ENCODE measurements around the gene CDH23.
A peak's percentile ranks its signal among the peaks of the same experiment; 100 is the strongest.
"Not testable (repeated sequence)": the region's sequence is repeated elsewhere in the genome, so short reads cannot be mapped to it uniquely, and the experiment has no call there.

Gene CDH23

DNA sequence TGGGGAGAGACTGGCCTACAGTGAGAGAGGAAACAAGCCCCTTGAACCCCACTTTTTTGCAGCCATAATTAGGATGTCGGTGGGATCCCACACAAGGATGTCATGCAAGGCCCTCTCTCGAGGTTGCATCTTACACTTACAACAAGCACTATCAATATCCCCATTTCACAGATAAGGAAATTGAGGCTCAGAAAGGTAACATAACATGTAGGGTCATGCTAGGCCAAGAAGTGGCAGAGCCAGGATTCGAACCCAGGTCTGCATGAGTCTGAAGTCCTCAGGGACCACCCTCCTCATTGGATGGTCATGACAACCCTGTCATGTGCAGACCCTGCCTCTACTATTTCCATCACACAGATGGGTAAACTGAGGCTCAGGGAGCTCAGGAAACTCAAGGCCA lies 199.4 kb downstream of the CDH23 start:
- no peak for DNase-seq

DNA sequence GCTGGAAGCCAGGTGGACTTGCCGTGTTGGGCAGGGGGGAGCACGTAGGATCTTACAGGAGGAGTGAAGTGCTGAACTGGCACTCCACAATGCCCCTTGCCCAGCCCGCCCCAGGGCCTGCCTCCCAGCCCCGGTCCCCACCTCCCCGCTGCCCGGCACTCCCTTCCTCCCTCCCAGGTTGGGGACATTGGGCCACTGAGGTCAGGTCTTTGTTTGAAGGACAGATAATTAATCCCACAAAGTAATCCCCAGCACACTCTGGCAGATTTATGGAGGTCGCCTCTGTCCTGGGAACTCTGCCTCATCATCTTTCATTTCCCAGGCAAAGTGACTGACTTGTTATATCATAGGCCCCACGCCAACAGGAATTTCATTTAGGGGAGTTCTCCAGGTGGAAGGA lies 200.0 kb downstream of the CDH23 start:
- no peak for DNase-seq
- TF ChIP-seq POLR2A (IDR thresholded peaks at IDR 0.05; ENCODE audit: low read length) (no peak), GATA1 (IDR thresholded peaks at IDR 0.05; ENCODE audit: low read depth, low read length) (no peak)

More for the DNA sequence above, 199.4 kb downstream of the CDH23 start:
- no peak for TF ChIP-seq GATA1 (IDR thresholded peaks at IDR 0.05; ENCODE audit: low read depth, low read length)
- TF ChIP-seq POLR2A (IDR thresholded peaks at IDR 0.05; ENCODE audit: low read length) = no peak

DNA sequence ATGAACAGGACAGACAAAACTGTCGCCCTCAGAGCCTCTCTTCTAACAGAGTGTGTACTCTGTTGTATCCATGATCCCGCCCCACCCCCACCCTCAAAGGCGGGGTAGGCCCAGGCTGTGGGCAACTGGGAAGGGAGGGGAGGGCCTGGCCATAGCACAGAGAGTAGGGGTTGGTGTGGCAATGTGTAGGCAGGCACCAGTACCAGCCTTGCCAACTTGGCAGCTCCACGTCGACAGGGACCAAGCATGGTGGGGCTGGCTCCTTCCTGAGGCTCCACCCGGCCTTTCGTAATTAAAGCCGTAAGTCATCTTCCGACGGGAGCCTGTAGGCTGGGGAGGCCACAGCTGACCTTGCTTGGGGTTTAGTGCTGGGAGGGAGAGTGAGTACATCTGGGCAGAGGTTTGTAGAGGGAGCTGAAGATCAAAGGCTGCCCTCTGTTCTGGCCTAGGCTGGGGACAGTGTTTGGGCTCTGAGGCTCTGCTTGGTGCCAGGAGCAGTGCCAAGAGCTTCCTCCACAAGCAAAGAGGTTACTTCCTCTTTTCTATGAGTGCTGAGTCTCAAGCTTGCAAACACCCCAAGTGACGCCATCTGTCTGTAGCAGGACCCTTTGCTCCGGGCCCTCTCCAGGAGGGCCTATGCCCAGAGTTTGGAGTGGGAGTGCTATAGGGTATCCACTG lies 201.2 kb downstream of the CDH23 start:
- no peak for TF ChIP-seq GATA1 (IDR thresholded peaks at IDR 0.05; ENCODE audit: low read depth, low read length)
- TF ChIP-seq POLR2A (IDR thresholded peaks at IDR 0.05; ENCODE audit: low read length) = no peak
- no peak for DNase-seq

DNA sequence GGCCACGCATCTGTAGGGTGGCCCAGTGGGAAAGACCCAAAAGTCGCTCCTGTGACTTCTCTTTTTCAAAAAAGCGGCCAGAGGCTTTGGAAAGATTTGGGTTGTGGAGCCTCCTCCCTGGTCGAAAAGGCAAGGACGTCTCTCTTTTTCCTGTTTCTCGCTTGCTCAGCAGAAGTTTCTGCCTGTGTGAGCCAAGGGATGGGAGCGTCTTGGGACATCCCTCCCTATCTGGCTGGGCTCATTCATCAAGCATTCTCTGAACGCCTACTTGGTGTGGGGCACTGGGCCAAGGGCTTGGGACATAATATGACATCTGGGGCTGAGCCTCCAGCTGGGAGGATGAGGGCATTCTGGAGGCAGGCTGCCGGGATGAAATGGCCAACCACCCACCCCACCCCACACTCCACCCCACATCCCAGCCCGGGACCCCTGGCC lies 201.9 kb downstream of the CDH23 start:
- TF ChIP-seq POLR2A (IDR thresholded peaks at IDR 0.05; ENCODE audit: low read length) (no peak), GATA1 (IDR thresholded peaks at IDR 0.05; ENCODE audit: low read depth, low read length) (no peak)
- DNase-seq = no peak

DNA sequence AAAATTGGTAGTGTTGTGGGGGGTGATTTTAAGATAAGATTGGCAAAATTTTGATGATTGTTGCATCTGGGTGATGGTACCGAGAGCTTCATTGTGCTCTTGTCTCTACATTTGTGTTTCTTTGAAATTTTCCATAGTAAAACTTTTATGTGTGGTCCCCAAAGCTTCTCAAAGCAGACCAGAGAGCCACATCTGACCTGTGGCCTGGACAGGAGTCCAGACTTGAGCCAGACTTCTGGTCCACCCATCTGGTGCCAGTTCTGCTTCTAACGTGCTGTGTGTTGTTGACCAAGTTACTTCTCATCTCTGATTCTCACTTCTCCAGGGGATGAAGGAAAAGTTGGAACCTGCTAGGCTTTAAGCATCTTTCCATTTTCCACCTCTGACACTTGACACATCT lies 202.8 kb downstream of the CDH23 start:
- DNase-seq = no peak
- no peak for TF ChIP-seq POLR2A (IDR thresholded peaks at IDR 0.05; ENCODE audit: low read length)
- TF ChIP-seq GATA1 (IDR thresholded peaks at IDR 0.05; ENCODE audit: low read depth, low read length) = no peak

DNA sequence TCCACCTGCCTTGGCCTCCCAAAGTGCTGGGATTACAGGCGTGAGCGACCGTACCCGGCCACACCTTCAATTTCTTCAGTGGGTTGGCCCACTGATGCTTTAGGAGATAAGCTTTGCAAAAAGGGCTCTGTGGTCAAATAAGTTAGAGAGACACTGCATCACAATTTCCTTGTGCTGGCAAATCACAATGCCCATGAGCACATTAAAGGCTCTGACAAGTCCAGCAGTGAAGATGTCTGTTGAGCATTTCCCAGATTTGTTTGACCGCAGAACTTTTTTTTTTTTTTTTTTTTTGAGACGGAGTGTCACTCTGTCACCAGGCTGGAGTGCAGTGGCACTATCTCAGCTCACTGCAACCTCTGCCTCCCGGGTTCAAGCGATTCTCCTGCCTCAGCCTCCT lies 203.5 kb downstream of the CDH23 start:
- DNase-seq = not testable (repeated sequence)

DNA sequence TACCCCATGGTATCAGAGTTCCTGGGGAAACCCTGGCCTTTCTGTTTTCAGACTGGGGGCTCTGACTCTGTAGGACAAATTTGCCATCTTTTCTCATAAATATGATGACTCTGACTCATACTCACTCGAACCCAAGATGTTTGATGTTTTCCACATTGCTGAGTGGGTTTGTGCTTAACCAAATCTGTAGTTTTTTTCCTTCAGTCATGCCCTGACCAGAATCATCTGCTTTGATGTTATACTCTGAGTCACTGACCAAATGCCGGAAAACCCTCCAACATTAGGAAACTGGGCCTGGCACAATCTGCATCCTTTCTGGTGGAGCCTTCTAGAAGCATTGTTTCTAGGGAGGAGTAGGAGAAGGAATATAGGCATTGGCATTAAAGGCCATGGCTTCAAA lies 204.1 kb downstream of the CDH23 start:
- no peak for TF ChIP-seq GATA1 (IDR thresholded peaks at IDR 0.05; ENCODE audit: low read depth, low read length)
- no peak for TF ChIP-seq POLR2A (IDR thresholded peaks at IDR 0.05; ENCODE audit: low read length)
- no peak for DNase-seq

DNA sequence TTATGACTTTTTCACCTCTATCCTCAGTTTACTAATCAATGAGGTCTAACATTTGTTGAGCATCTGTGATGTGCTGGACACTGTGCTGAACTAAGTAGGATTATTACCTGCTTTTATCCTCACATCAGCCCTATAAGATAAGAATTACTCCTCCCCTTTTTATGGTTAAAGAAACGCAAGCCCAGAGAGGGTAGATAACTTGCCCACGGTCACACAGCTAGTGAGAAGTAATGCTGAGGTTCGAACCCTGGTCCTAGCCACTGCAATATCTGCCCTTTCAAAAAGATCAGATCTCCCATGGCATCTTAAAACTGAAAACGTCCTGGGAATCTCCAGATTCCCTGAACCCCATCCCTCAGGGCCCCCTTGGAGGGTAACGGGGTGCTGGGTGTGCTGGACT lies 204.6 kb downstream of the CDH23 start:
- TF ChIP-seq POLR2A (IDR thresholded peaks at IDR 0.05; ENCODE audit: low read length) (no peak), GATA1 (IDR thresholded peaks at IDR 0.05; ENCODE audit: low read depth, low read length) (no peak)
- DNase-seq = no peak

DNA sequence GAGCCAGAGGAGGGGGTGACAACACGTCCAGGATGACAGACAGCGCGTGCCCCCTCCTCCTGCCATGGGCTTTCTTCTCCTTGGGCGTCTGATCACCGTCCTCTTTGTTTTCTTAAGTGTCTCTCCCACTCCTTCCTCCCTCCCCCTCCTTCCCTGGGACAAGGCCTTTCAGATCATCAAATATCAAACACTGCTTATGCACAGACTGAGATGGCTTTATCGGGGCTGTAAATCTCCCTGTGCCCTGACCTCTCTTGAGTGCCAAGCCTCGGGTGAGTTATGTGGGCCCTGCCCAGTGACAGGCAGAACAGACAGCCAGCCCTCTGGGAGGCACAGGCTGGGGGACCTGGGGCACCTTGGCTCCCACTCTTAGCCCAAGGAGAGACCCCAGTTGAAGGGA lies 206.4 kb downstream of the CDH23 start:
- DNase-seq = no peak
- TF ChIP-seq GATA1 (IDR thresholded peaks at IDR 0.05; ENCODE audit: low read depth, low read length) (no peak), POLR2A (IDR thresholded peaks at IDR 0.05; ENCODE audit: low read length) (no peak)

DNA sequence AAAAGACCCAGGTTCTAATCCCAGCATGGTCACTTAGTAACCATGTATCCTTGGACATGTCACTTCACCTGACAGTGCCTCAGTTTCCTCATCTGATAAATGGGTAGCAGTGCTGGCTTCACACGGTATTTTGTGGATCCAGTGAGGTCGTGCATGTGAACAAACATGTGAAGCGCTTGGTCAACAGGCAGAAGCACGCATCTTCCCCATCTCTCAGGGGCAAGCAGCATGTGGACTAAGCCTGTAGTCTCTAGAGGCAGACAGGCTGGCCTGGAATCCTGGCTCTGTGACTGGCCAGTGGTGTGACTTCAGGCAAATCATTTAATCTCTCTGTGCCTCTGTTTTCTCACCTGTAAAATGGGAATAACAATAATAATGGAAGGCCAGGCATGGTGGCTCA lies 207.0 kb downstream of the CDH23 start:
- DNase-seq = no peak
- TF ChIP-seq GATA1 (IDR thresholded peaks at IDR 0.05; ENCODE audit: low read depth, low read length) = no peak
- TF ChIP-seq POLR2A (IDR thresholded peaks at IDR 0.05; ENCODE audit: low read length) = no peak

DNA sequence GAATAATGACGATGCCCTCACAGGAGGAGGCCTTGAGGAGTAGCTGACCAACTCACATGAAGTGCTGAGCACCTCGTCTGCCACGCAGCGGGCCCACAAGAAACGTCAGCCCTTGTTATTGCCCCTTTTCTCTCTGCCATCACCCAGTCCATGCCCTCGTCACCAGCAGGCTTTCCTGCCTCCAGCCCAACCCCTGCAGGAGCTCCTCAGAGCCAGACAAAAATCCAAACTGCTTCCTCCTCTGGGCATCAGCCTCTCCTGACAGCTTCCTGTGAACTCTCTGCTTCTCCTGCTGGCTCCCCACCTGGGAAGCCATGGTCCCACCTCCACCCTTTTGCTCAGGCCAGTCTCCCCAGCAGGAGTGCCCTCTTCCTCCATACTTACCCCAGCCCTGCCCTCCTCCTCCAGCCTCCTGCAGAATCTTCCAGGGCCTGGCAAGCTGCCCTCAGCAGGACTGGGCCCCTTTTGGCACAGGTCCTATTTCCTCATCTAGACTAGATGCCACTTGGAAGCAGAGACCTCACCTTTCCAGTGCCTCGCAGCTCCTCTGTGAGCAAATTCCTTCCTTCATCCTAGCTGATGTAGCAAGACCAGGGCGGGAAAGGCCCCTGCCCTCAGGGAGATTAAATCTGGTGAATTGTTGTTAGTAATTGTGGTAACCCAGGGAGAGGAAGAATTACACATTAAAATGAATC lies 207.8 kb downstream of the CDH23 start:
- peak in 1 of 2 experiments; percentile 27 for DNase-seq
- TF ChIP-seq GATA1 (IDR thresholded peaks at IDR 0.05; ENCODE audit: low read depth, low read length) (no peak), POLR2A (IDR thresholded peaks at IDR 0.05; ENCODE audit: low read length) (no peak)

DNA sequence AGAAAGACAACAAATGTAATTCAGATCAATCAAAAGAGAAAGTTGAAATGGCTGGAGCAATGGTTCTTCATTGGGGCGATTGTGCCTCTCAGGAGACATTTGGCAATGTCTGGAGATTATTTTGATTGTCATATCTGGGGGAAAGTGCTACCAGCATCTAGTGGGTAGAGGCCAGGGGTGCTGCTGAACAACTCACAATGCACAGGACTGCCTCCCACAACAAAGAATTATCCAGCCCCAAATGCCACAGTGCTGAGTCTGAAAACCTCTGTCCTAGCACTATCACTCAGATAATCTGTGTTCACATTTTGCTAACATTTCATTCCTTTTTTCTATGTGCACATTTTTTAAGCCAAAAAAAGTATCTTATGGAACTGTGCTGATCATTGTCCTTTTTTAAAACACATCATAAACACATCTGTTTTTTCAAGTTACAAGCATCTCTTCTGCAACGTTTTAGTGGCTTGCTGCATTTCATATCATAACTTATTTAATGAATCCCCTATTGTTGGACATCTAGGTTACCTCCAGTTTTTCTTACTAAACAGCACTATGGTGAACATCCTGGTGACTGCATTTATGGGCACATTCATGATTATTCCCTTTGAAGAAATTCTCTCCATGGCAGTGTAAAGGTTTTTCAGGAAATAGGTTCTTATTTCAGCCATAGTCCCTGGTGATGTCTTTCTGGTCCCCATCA lies 208.7 kb downstream of the CDH23 start:
- DNase-seq = no peak
- TF ChIP-seq GATA1 (IDR thresholded peaks at IDR 0.05; ENCODE audit: low read depth, low read length) (no peak), POLR2A (IDR thresholded peaks at IDR 0.05; ENCODE audit: low read length) (no peak)

DNA sequence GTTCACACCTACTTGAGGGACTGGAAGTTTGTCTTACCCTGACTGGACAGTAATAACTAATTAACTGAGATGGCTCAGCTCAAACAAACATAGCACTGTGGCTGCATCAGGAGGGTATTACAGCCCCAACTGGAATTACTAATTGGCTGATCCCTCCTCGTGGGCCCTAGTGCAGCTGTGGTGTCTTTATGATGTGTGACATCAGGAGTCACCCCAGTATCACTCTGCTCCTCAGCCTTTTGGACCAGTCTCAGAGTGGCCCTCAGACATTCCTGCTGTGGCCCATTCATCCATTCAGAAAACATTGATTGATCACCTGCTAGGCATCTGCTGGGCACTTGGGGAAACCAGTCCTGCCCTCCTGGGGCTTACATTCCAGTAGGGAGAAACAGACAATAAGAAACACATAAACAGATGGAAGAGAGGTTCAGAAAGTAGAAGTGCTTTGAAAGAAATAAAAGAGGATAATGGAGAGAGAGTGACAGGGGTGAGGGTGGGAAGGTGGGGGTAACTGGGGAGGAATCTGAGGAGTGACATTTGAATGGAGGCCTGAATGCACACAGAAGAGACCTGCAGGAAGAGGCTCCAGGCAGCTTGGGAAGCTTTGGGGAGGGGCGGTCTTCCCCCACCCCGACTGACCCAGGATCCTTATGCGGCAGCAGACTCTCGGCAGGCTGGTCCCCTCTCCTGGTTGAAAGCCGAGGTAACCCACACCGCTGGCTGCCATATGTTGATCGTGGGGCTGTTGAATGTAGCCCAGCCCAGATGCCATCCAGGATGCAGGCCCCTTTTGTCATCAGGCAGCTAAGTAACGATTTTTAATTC lies 209.7 kb downstream of the CDH23 start:
- no peak for TF ChIP-seq GATA1 (IDR thresholded peaks at IDR 0.05; ENCODE audit: low read depth, low read length)
- no peak for TF ChIP-seq POLR2A (IDR thresholded peaks at IDR 0.05; ENCODE audit: low read length)
- no peak for DNase-seq

DNA sequence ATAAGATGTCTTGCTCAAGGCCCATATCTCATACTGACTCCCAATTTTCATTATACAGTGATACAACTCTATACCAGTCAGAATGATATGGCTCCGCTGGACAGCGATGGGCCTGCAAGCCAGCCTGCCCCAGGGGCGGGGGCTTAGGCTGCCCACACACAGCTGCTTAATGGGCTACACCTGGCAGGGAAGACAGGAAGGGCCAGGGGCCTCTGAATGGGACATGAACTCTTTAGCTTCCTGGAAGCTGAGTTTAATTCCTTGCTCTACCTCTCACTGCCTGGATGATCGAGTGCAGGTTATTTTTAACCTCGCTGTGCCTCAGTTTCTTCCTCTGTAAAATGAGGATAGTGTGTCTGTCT lies 210.3 kb downstream of the CDH23 start:
- DNase-seq = no peak
- TF ChIP-seq POLR2A (IDR thresholded peaks at IDR 0.05; ENCODE audit: low read length) (no peak), GATA1 (IDR thresholded peaks at IDR 0.05; ENCODE audit: low read depth, low read length) (no peak)

All from erythroblast (primary cell).